H1 (cell line): ENCODE measurements around the gene NAV3. TPM values are rescaled to one million over a fixed set of nuclear protein-coding genes. Genes with fewer than 3 reads are reported as not detected.

Experiments
- CTCF ChIA-PET: fragments of 300-600 bp; sonication (Branson Sonifier 250); formaldehyde crosslinking; loops from one replicate; lab custom pipeline; 2021; ENCODE audit not compliant: partially characterized antibody; lab: Charles Lee
- POLR2A ChIA-PET: fragments of 300-600 bp; sonication (Branson Sonifier 250); formaldehyde crosslinking; loops from one replicate; lab custom pipeline; 2021; ENCODE audit warnings: inconsistent platforms; ENCODE audit not compliant: partially characterized antibody; lab: Charles Lee
- DNase-seq, 2 experiments: peaks; one replicate each; pipeline versions ENCODE4 v3.0.0 to v3.0.0-alpha.2; 2010 to 2022; ENCODE audit warnings: low spot score in 2 of 2, low read depth in 1 of 2, mixed read lengths in 1 of 2
- FAIRE-seq: peaks from 2 replicates; lab custom pipeline; 2011; peaks lifted over from hg19 to GRCh38; lab: Jason Lieb, UNC
- H2AFZ ChIP-seq: 2 replicates; pipeline ENCODE4 v1.8.1; 2012; ENCODE audit warnings: low read length, inconsistent platforms
- H2AK5ac ChIP-seq: 2 replicates; pipeline ENCODE4 v1.6.1; 2013; ENCODE audit warnings: low read depth, low read length
- H2BK120ac ChIP-seq: replicated peaks from 2 replicates; pipeline ENCODE3; 2013; ENCODE audit warnings: low read depth, low read length, inconsistent platforms
- H2BK12ac ChIP-seq: 2 replicates; pipeline ENCODE4 v1.6.1; 2013; ENCODE audit warnings: low read depth, low read length
- H2BK15ac ChIP-seq: 2 replicates; pipeline ENCODE4 v1.6.1; 2013; ENCODE audit warnings: low read length
- H2BK20ac ChIP-seq: 2 replicates; pipeline ENCODE4 v1.6.1; 2013; ENCODE audit warnings: low read length
- H2BK5ac ChIP-seq: 2 replicates; pipeline ENCODE4 v1.6.1; 2013; ENCODE audit warnings: low read depth, low read length
- H3K14ac ChIP-seq: 2 replicates; pipeline ENCODE4 v1.6.1; 2013; ENCODE audit warnings: inconsistent platforms; ENCODE audit not compliant: insufficient read length
- H3K18ac ChIP-seq: 2 replicates; pipeline ENCODE4 v1.6.1; 2013; ENCODE audit warnings: low read length; ENCODE audit errors: extremely low read depth
- H3K23ac ChIP-seq: 2 replicates; pipeline ENCODE4 v1.6.1; 2013; ENCODE audit warnings: inconsistent platforms; ENCODE audit not compliant: insufficient read length
- H3K23me2 ChIP-seq: 2 replicates; pipeline ENCODE4 v1.6.1; 2013; ENCODE audit warnings: low read depth, low read length
- H3K27ac ChIP-seq: 2 replicates; pipeline ENCODE4 v1.6.1; 2011; ENCODE audit warnings: low read depth, low read length, inconsistent platforms
- H3K27me3 ChIP-seq, 4 experiments: replicated peaks in 1 of 4; 1 replicate in 1 of 4; 2 replicates in 3 of 4; pipeline versions ENCODE4 v1.6.1 to v1.8.1; 2011 to 2013; ENCODE audit warnings: low read length in 3 of 4, mild to moderate bottlenecking in 3 of 4, inconsistent platforms in 2 of 4, mixed read lengths in 2 of 4, moderate library complexity in 1 of 4; ENCODE audit not compliant: control insufficient read depth in 3 of 4, insufficient read depth in 3 of 4; ENCODE audit errors: extremely low read depth in 1 of 4
- H3K36me3 ChIP-seq, 4 experiments: 2 replicates each; pipeline versions ENCODE4 v1.6.1 to v1.8.1; 2011 to 2013; ENCODE audit warnings: mild to moderate bottlenecking in 4 of 4, low read length in 3 of 4, moderate library complexity in 2 of 4, control low read depth in 1 of 4, inconsistent platforms in 1 of 4; ENCODE audit not compliant: insufficient read depth in 4 of 4, control insufficient read depth in 2 of 4
- H3K4ac ChIP-seq: replicated peaks from 2 replicates; pipeline ENCODE3; 2013; ENCODE audit warnings: low read length, low read depth, mixed read lengths, inconsistent platforms; ENCODE audit not compliant: insufficient read length
- H3K4me1 ChIP-seq, 4 experiments: replicated peaks in 1 of 4; 1 replicate in 1 of 4; 2 replicates in 3 of 4; pipeline versions ENCODE4 v1.6.1 to v1.8.1; 2011 to 2013; ENCODE audit warnings: low read length in 3 of 4, inconsistent platforms in 2 of 4, mixed read lengths in 1 of 4; ENCODE audit not compliant: insufficient read depth in 4 of 4, control insufficient read depth in 3 of 4
- H3K4me2 ChIP-seq, 2 experiments: 2 replicates each; pipeline versions ENCODE4 v1.6.1 to v1.8.1; 2011 to 2013; ENCODE audit warnings: low read depth in 2 of 2, low read length in 2 of 2, control low read depth in 1 of 2, inconsistent platforms in 1 of 2, mild to moderate bottlenecking in 1 of 2; ENCODE audit not compliant: insufficient read depth in 1 of 2
- H3K4me3 ChIP-seq, 4 experiments: fragments of 200-600, 300-600 bp in 1 of 4; sonication (generic), shearing (Covaris generic), sonication (Bioruptor Twin) in 1 of 4; 2 replicates each; pipeline versions ENCODE4 v1.5.1 to v1.8.1; 2011 to 2016; ENCODE audit warnings: low read length in 4 of 4, low read depth in 3 of 4, control low read depth in 2 of 4, inconsistent platforms in 2 of 4, mild to moderate bottlenecking in 2 of 4, mixed read lengths in 1 of 4, moderate library complexity in 1 of 4; ENCODE audit not compliant: insufficient read depth in 2 of 4; ENCODE audit errors: extremely low read depth in 1 of 4
- H3K56ac ChIP-seq: replicated peaks from 2 replicates; pipeline ENCODE3; 2013; ENCODE audit warnings: low read depth, mild to moderate bottlenecking, mixed read lengths, low read length, inconsistent platforms; ENCODE audit not compliant: insufficient read length
- H3K79me1 ChIP-seq: 2 replicates; pipeline ENCODE4 v1.6.1; 2013; ENCODE audit warnings: low read depth, low read length, control low read depth
- H3K79me2 ChIP-seq, 2 experiments: 2 replicates each; pipeline versions ENCODE4 v1.6.1 to v1.8.1; 2012 to 2013; ENCODE audit warnings: low read length in 2 of 2, mild to moderate bottlenecking in 2 of 2, inconsistent platforms in 1 of 2; ENCODE audit not compliant: insufficient read depth in 2 of 2, control insufficient read depth in 1 of 2
- H3K9ac ChIP-seq, 4 experiments: replicated peaks in 1 of 4; 1 replicate in 1 of 4; 2 replicates in 3 of 4; pipeline versions ENCODE4 v1.6.1 to v1.8.1; 2011 to 2013; ENCODE audit warnings: low read depth in 3 of 4, low read length in 3 of 4, control low read depth in 2 of 4, mild to moderate bottlenecking in 2 of 4, moderate library complexity in 2 of 4, inconsistent platforms in 1 of 4; ENCODE audit errors: extremely low read depth in 1 of 4
- H3K9me3 ChIP-seq, 2 experiments: 2 replicates each; pipeline versions ENCODE4 v1.6.1 to v1.8.1; 2012 to 2013; ENCODE audit warnings: mild to moderate bottlenecking in 2 of 2, moderate library complexity in 2 of 2, control low read depth in 1 of 2, inconsistent platforms in 1 of 2, low read depth in 1 of 2, low read length in 1 of 2, mixed read lengths in 1 of 2; ENCODE audit not compliant: insufficient read depth in 2 of 2
- H4K20me1 ChIP-seq, 2 experiments: replicated peaks in 1 of 2; 2 replicates each; pipeline versions ENCODE3 to v1.8.1; 2011 to 2013; ENCODE audit warnings: inconsistent platforms in 2 of 2, low read length in 2 of 2, mild to moderate bottlenecking in 1 of 2; ENCODE audit not compliant: insufficient read depth in 2 of 2, control insufficient read depth in 1 of 2
- H4K5ac ChIP-seq: 2 replicates; pipeline ENCODE4 v1.6.1; 2013; ENCODE audit warnings: low read length, low read depth, mixed read lengths, inconsistent platforms; ENCODE audit not compliant: insufficient read length
- H4K8ac ChIP-seq: 2 replicates; pipeline ENCODE4 v1.8.0; 2013; ENCODE audit warnings: mild to moderate bottlenecking, moderate library complexity, low read length, inconsistent platforms; ENCODE audit not compliant: insufficient read depth; ENCODE audit errors: extremely low read depth
- H4K91ac ChIP-seq: replicated peaks from 2 replicates; pipeline ENCODE3; 2013; ENCODE audit warnings: low read length, mixed read lengths, inconsistent platforms; ENCODE audit not compliant: insufficient read length
- ASH2L ChIP-seq: fragments of 200-600, 300-600 bp; sonication (generic); IDR thresholded peaks from one replicate; pipeline ENCODE4 v1.7.1; 2017; ENCODE audit warnings: low read length
- CBX5 ChIP-seq: fragments of 300-800, 300-1000 bp; sonication (generic); IDR thresholded peaks from 2 replicates; pipeline ENCODE4 v1.7.1; 2016; ENCODE audit warnings: antibody characterized with exemption, low read length, low read depth
- CBX8 ChIP-seq: fragments of 300-800, 300-1000 bp; sonication (generic); IDR thresholded peaks from 2 replicates; pipeline ENCODE4 v1.7.1; 2016; ENCODE audit warnings: low read depth, low read length, borderline replicate concordance
- CEBPB ChIP-seq: IDR thresholded peaks from 2 replicates; pipeline ENCODE4 v1.6.1; 2012; ENCODE audit warnings: low read depth, low read length
- CHD1 ChIP-seq: IDR thresholded peaks from 2 replicates; pipeline ENCODE4 v1.6.1; 2012; ENCODE audit warnings: low read depth, low read length, improper control_type of control experiment
- CHD2 ChIP-seq: IDR thresholded peaks from 2 replicates; pipeline ENCODE4 v1.6.1; 2012; ENCODE audit warnings: low read length, improper control_type of control experiment
- CREB1 ChIP-seq: IDR thresholded peaks from 2 replicates; pipeline ENCODE4 v1.6.1; 2012; ENCODE audit warnings: inconsistent platforms
- GABPA ChIP-seq: IDR thresholded peaks from 2 replicates; pipeline ENCODE4 v1.6.1; 2011; ENCODE audit warnings: mild to moderate bottlenecking, low read length, moderate library complexity, borderline replicate concordance; ENCODE audit not compliant: insufficient read depth
- KDM1A ChIP-seq: fragments of 200-600, 300-600 bp; sonication (generic); IDR thresholded peaks from 2 replicates; pipeline ENCODE4 v1.7.1; 2016; ENCODE audit warnings: mild to moderate bottlenecking, low read length, borderline replicate concordance
- NANOG ChIP-seq: IDR thresholded peaks from 2 replicates; pipeline ENCODE4 v1.6.1; 2011; ENCODE audit warnings: low read length, low read depth, mild to moderate bottlenecking, inconsistent platforms; ENCODE audit not compliant: insufficient read depth, poor library complexity, severe bottlenecking
- POLR2AphosphoS5 ChIP-seq: IDR thresholded peaks from 2 replicates; pipeline ENCODE4 v1.6.1; 2011; ENCODE audit warnings: low read depth, low read length
- SIX5 ChIP-seq: IDR thresholded peaks from 2 replicates; pipeline ENCODE4 v1.6.1; 2011; ENCODE audit warnings: mild to moderate bottlenecking, low read depth, low read length
- SP1 ChIP-seq: IDR thresholded peaks from 2 replicates; pipeline ENCODE4 v1.6.1; 2011; ENCODE audit warnings: low read depth, low read length
- SP4 ChIP-seq: IDR thresholded peaks from 2 replicates; pipeline ENCODE4 v1.6.1; 2012; ENCODE audit warnings: low read length, inconsistent platforms
- SRF ChIP-seq: IDR thresholded peaks from 2 replicates; pipeline ENCODE4 v1.6.1; 2011; ENCODE audit warnings: mild to moderate bottlenecking, low read depth, low read length, moderate library complexity
- TBP ChIP-seq: IDR thresholded peaks from 2 replicates; pipeline ENCODE4 v1.6.1; 2011; ENCODE audit warnings: low read depth, low read length, improper control_type of control experiment
- WGBS, 2 experiments: shearing (Covaris generic) in 1 of 2; methylation state at CpG; one replicate each; pipeline versions ENCODE4 v1.1.6 to v1.1.7; 2013 to 2015; ENCODE audit warnings: low lambda C conversion rate in 2 of 2, mixed read lengths in 2 of 2, inconsistent platforms in 1 of 2, low coverage in 1 of 2, missing lambda C conversion rate in 1 of 2; ENCODE audit not compliant: insufficient replicate concordance in 2 of 2, insufficient coverage in 1 of 2, insufficient read length in 1 of 2; ENCODE audit errors: extremely low coverage in 1 of 2, missing lambda C conversion rate in 1 of 2; 5-methylcytosine and 5-hydroxymethylcytosine counted together
- polyA plus RNA-seq, 7 experiments: library from polyadenylated mRNA; depleted of rRNA in 3 of 7; stranded (reverse) in 5 of 7; unstranded in 2 of 7; fragments of >200 nt in 5 of 7; fragments of 200-250 nt in 2 of 7; gene quantifications; 1 replicate in 5 of 7; 2 replicates in 1 of 7; 4 replicates in 1 of 7; pipeline versions ENCODE4 v1.2.1 to v1.2.3, GENCODE V29; 2011 to 2013; ENCODE audit warnings: missing spikeins in 2 of 7, mixed read lengths in 2 of 7
- total RNA-seq: library from RNA; stranded (reverse); fragmentation: NEBNext Ultra II Directional; extraction: Animal tissue kit (Norgen Biotek cat#: 25700); gene quantifications from 2 replicates; pipeline ENCODE4 v1.2.1, GENCODE V29; 2021
- TF ChIP-seq, protein P1 (sequence below): IDR thresholded peaks from 2 replicates; pipeline ENCODE4 v1.6.1; 2012; ENCODE audit warnings: inconsistent platforms

NAV3 gene
- total and polyA plus RNA-seq, 2 of the 8 experiments (the other 6 are each of a cell fraction or from before 2014, with no cell fraction given), result 0.47 to 5.0 TPM

DNA sequence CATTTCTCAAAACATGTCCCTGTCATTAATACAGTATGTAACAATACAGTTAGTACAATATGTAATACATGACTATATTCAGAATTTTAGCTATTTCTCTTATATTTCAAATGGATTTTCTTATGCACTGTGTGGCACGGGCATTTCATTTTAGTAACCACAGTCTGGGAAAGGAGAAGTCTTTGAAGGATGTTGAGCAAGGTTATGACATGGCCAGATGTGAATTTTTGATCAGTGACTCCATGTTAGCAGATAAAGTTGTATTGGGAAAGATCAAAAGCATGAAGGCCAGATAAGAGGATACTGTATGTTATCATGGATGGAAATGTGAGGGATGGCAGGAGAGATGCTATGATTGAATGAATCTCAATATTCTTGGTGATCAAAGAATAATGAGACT lies 285.2 kb downstream of the NAV3 start:
- H3K79me1 ChIP-seq, result no peaks in the 10 kb centered on the region
- POLR2A ChIA-PET, result no interaction called here
- no peak overlapping the region for H2BK20ac ChIP-seq
- FAIRE-seq, result no peak
- H2BK120ac ChIP-seq, result no peak overlapping the region
- H3K56ac ChIP-seq, result no peak overlapping the region
- no peak overlapping the region for H2BK12ac ChIP-seq
- H3K4ac ChIP-seq, result no peak overlapping the region
- no peaks in the 10 kb centered on the region for H3K79me2 ChIP-seq
- no peak overlapping the region for H2AK5ac ChIP-seq
- H4K8ac ChIP-seq, result no peak overlapping the region
- no peak overlapping the region for H4K5ac ChIP-seq
- 82% methylated on average over 1 of the region's 1 CpG; no CpG with 5 or more reads in 1 of the 2 experiments for WGBS, 2 experiments
- no peaks in the 10 kb centered on the region for H3K36me3 ChIP-seq
- no peaks in the 10 kb centered on the region for H3K27me3 ChIP-seq
- no peak overlapping the region for H3K4me2 ChIP-seq
- H4K20me1 ChIP-seq, result no peaks in the 10 kb centered on the region
- no peak overlapping the region for H3K18ac ChIP-seq
- no peak overlapping the region for H3K4me3 ChIP-seq
- no peaks in the 10 kb centered on the region; the same call in 1 of the 2 replicates for H3K23me2 ChIP-seq
- no peak overlapping the region for H3K14ac ChIP-seq
- no peak overlapping the region for H2BK15ac ChIP-seq
- peaks cover 11 to 15% of the 10 kb centered on the region in 2 experiments; a peak in 2 of 4 replicates for H3K9me3 ChIP-seq
- H2BK5ac ChIP-seq, result no peak overlapping the region
- H3K4me1 ChIP-seq, result no peaks in the 10 kb centered on the region
- H4K91ac ChIP-seq, result no peak overlapping the region
- no peak overlapping the region for H3K27ac ChIP-seq
- H3K9ac ChIP-seq, result no peak overlapping the region
- CTCF ChIA-PET, result interaction anchor here (0.9 to 1.5 kb wide), 3 partner anchors 13 to 51 kb away, joined by 3 to 5 read pairs (median 3); no protein-coding TSS in a partner anchor
- no peak overlapping the region for H3K23ac ChIP-seq
- H2AFZ ChIP-seq, result no peak overlapping the region
- DNase-seq, result no peak
- TF ChIP-seq NANOG (no peak), CEBPB (no peak), GABPA (no peak), CBX8 (no peak), CHD2 (no peak), KDM1A (no peak), TBP (no peak), SP1 (no peak), ASH2L (no peak), SP4 (no peak), POLR2AphosphoS5 (no peak), CHD1 (no peak), SRF (no peak), SIX5 (no peak), CREB1 (no peak), CBX5 (no peak)
- TF ChIP-seq, protein P1, sequence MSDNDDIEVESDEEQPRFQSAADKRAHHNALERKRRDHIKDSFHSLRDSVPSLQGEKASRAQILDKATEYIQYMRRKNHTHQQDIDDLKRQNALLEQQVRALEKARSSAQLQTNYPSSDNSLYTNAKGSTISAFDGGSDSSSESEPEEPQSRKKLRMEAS, result no peak
